AG10803 (cell line): Measurements from ENCODE around the gene HLTF.

Experiments used
- DNase-seq: peaks from one replicate; pipeline ENCODE4 v3.0.0; 2010; ENCODE audit warnings: low read depth
- H3K4me3 ChIP-seq: 2 replicates; pipeline ENCODE4 v1.5.1; 2011; ENCODE audit warnings: mild to moderate bottlenecking, low read length, control low read depth
- TF ChIP-seq, protein P1 (sequence below): conservative IDR thresholded peaks from 2 replicates; pipeline ENCODE4 v1.5.1; 2011; ENCODE audit warnings: mild to moderate bottlenecking, low read length, control low read depth, inconsistent platforms

The HLTF gene

GRCh38 chr3:149122721-149123578, 36.6 kb upstream of the HLTF start:
- DNase-seq, result no peak
- TF ChIP-seq, protein P1, sequence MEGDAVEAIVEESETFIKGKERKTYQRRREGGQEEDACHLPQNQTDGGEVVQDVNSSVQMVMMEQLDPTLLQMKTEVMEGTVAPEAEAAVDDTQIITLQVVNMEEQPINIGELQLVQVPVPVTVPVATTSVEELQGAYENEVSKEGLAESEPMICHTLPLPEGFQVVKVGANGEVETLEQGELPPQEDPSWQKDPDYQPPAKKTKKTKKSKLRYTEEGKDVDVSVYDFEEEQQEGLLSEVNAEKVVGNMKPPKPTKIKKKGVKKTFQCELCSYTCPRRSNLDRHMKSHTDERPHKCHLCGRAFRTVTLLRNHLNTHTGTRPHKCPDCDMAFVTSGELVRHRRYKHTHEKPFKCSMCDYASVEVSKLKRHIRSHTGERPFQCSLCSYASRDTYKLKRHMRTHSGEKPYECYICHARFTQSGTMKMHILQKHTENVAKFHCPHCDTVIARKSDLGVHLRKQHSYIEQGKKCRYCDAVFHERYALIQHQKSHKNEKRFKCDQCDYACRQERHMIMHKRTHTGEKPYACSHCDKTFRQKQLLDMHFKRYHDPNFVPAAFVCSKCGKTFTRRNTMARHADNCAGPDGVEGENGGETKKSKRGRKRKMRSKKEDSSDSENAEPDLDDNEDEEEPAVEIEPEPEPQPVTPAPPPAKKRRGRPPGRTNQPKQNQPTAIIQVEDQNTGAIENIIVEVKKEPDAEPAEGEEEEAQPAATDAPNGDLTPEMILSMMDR, result no peak
- H3K4me3 ChIP-seq, result no peak overlapping the region

GRCh38 chr3:149120051-149120972, 34.0 kb upstream of the HLTF start:
- no peak overlapping the region for H3K4me3 ChIP-seq
- peak; percentile 68 for DNase-seq

DNA sequence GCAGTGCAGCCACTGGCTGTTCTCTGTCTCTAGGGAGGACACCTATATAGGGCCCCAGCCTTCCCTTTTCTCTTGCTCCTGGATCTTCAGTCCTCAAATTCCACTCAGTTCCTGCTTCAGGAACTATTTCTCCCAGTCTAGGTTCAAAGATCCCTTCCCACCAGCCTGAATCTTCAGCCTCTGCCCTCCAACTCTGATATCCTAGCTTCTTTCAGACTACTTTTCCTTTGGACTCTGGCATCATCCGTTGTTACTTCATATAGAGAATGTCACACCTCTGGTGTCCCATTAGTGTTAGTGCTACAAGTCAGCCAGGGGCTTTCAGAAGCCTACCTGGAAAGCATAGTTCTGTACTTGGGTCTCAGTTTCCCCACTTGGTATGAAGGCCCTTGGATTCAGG, 33.1 kb upstream of the HLTF start:
- no peak for DNase-seq
- TF ChIP-seq, protein P1, result no peak

More at GRCh38 chr3:149120051-149120972, 34.0 kb upstream of the HLTF start:
- TF ChIP-seq, protein P1, result peak; percentile 69

DNA sequence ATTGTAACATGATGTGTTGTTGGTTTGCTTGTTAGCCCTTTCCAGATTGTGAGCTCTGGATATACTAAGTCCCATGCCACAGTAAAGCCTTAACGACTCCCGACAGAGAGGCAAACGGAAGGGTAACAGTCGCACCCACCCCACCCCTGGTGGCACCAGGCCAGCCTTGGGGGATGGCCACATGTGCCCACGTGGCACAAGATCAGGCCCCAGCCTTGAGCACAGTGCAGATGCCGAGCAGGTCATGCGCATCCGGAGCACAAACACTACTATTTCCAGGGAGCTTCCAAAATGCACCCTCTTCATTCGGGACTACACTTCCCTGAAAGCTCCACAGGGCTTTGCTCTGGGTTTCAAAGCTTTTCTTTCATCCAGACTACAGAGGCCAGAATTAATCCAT, 32.4 kb upstream of the HLTF start:
- TF ChIP-seq, protein P1, result no peak
- no peak for DNase-seq

More for the DNA sequence above, 33.1 kb upstream of the HLTF start:
- H3K4me3 ChIP-seq, result no peak overlapping the region

DNA sequence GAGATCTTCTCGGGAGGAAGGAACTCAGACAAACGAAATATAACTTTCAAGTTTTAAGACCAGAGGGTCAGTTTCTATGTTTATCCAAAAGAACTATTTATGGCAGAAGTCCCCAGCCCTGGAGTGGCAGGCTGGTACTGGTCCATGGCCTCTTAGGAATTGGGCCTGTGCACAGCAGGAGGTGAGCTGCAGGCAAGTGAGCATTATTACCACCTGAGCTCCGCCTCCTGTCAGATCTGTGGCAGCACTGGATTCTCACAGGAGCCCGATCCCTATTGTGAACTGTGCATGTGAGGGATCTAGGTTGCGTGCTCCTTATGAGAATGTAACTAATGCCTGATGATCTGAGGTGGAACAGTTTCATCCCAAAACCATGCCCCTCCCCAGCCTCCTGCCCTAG, 28.8 kb upstream of the HLTF start:
- no peak for DNase-seq
- TF ChIP-seq, protein P1, result no peak
- H3K4me3 ChIP-seq, result no peak overlapping the region

More for the DNA sequence above, 32.4 kb upstream of the HLTF start:
- no peak overlapping the region for H3K4me3 ChIP-seq

- TF ChIP-seq, protein P1, result no peak
- DNase-seq, result peak; percentile 11
- H3K4me3 ChIP-seq, result no peak overlapping the region
Measured at GRCh38 chr3:149114458-149114857, 28.1 kb upstream of the HLTF start.
